MM.1S (cell line): Measurements from ENCODE around the gene KDM4E.

Source experiments
- DNase-seq: peaks from one replicate; pipeline ENCODE4 v3.0.0-alpha.2; 2015
- H2AFZ ChIP-seq: fragments of 300-600 bp; sonication (generic); 2 replicates; pipeline ENCODE4 v1.6.0; 2016; ENCODE audit warnings: antibody characterized with exemption, low read length
- H3F3A ChIP-seq: fragments of 300-600 bp; sonication (generic); 2 replicates; pipeline ENCODE4 v1.6.1; 2016; ENCODE audit warnings: mild to moderate bottlenecking, antibody characterized with exemption, low read length, moderate library complexity, mixed read lengths; ENCODE audit not compliant: insufficient read depth
- H3K27ac ChIP-seq: fragments of 300-600 bp; sonication (generic); 2 replicates; pipeline ENCODE4 v1.5.1; 2016; ENCODE audit warnings: mild to moderate bottlenecking, low read length
- H3K27me3 ChIP-seq: fragments of 300-600 bp; sonication (generic); replicated peaks from 2 replicates; pipeline ENCODE4 v1.6.0; 2016; ENCODE audit warnings: low read length; ENCODE audit not compliant: insufficient read depth
- H3K36me3 ChIP-seq: fragments of 300-600 bp; sonication (generic); replicated peaks from 2 replicates; pipeline ENCODE4 v1.6.1; 2016; ENCODE audit warnings: mild to moderate bottlenecking, low read length, mixed read lengths; ENCODE audit not compliant: insufficient read depth
- H3K4me1 ChIP-seq: fragments of 300-600 bp; sonication (generic); 2 replicates; pipeline ENCODE4 v1.6.1; 2016; ENCODE audit warnings: low read length, mixed read lengths
- H3K4me2 ChIP-seq: fragments of 300-600 bp; sonication (generic); 2 replicates; pipeline ENCODE4 v1.6.0; 2016; ENCODE audit warnings: low read depth, low read length
- H3K4me3 ChIP-seq: fragments of 300-600 bp; sonication (generic); 2 replicates; pipeline ENCODE4 v1.5.1; 2016; ENCODE audit warnings: low read length, mixed read lengths
- H3K79me2 ChIP-seq: fragments of 300-600 bp; sonication (generic); 2 replicates; pipeline ENCODE4 v1.6.1; 2016; ENCODE audit warnings: mixed run types, low read length, mixed read lengths
- H3K9ac ChIP-seq: fragments of 300-600 bp; sonication (generic); 2 replicates; pipeline ENCODE4 v1.6.1; 2016; ENCODE audit warnings: low read length, mixed read lengths
- H3K9me2 ChIP-seq: fragments of 300-600 bp; sonication (generic); replicated peaks from 2 replicates; pipeline ENCODE4 v1.6.1; 2016; ENCODE audit warnings: mild to moderate bottlenecking, low read length, mixed read lengths; ENCODE audit not compliant: insufficient read depth
- H3K9me3 ChIP-seq: fragments of 300-600 bp; sonication (generic); replicated peaks from 2 replicates; pipeline ENCODE4 v1.6.1; 2016; ENCODE audit warnings: mild to moderate bottlenecking, low read length, mixed read lengths; ENCODE audit not compliant: insufficient read depth
- H4K20me1 ChIP-seq: fragments of 300-600 bp; sonication (generic); 2 replicates; pipeline ENCODE4 v1.6.1; 2016; ENCODE audit warnings: mild to moderate bottlenecking, low read length, moderate library complexity, mixed read lengths; ENCODE audit not compliant: insufficient read depth
- EZH2 ChIP-seq: fragments of 300-600 bp; sonication (generic); optimal IDR thresholded peaks from 2 replicates; pipeline ENCODE3; 2017; ENCODE audit warnings: low read depth, mild to moderate bottlenecking, antibody characterized with exemption, low read length, mixed read lengths
- EZH2phosphoT487 ChIP-seq: fragments of 300-600 bp; sonication (generic); IDR thresholded peaks from 2 replicates; pipeline ENCODE4 v1.6.1; 2018; ENCODE audit warnings: antibody characterized with exemption, low read length
- TF ChIP-seq, protein P1 (sequence below): fragments of 300-600 bp; sonication (generic); IDR thresholded peaks from 2 replicates; pipeline ENCODE4 v1.5.1; 2016; ENCODE audit warnings: antibody characterized with exemption, low read length, mixed read lengths

The KDM4E gene

DNA sequence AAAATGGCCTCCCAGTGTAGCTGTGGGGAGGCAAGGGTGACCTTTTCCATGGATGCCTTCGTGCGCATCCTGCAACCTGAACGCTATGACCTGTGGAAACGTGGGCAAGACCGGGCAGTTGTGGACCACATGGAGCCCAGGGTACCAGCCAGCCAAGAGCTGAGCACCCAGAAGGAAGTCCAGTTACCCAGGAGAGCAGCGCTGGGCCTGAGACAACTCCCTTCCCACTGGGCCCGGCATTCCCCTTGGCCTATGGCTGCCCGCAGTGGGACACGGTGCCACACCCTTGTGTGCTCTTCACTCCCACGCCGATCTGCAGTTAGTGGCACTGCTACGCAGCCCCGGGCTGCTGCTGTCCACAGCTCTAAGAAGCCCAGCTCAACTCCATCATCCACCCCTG is 26.8 kb upstream of the KDM4E start:
- no peak for TF ChIP-seq EZH2
- TF ChIP-seq EZH2phosphoT487, result no peak
- TF ChIP-seq, protein P1, sequence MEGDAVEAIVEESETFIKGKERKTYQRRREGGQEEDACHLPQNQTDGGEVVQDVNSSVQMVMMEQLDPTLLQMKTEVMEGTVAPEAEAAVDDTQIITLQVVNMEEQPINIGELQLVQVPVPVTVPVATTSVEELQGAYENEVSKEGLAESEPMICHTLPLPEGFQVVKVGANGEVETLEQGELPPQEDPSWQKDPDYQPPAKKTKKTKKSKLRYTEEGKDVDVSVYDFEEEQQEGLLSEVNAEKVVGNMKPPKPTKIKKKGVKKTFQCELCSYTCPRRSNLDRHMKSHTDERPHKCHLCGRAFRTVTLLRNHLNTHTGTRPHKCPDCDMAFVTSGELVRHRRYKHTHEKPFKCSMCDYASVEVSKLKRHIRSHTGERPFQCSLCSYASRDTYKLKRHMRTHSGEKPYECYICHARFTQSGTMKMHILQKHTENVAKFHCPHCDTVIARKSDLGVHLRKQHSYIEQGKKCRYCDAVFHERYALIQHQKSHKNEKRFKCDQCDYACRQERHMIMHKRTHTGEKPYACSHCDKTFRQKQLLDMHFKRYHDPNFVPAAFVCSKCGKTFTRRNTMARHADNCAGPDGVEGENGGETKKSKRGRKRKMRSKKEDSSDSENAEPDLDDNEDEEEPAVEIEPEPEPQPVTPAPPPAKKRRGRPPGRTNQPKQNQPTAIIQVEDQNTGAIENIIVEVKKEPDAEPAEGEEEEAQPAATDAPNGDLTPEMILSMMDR, result no peak

DNA sequence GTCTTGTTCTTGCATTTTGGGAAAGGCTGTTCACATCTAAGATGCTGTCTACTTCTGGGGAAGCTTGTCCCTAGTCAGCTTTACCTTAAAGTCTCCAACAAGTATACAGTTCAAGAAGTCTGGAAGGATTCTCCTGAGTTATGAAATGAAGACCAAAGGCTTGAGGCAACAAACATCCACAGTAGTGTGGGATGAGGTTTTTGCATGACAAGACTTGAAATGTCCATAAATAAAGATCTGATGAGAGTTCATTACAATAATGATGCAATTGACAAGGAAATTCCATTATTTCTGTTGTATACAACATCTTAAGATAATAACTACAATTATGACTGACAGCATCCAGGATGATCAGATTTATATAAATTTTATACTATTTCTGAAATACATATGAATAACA is 21.3 kb upstream of the KDM4E start:
- H3K9ac ChIP-seq, result no peak overlapping the region
- no peaks in the 10 kb centered on the region for H4K20me1 ChIP-seq
- H3K4me1 ChIP-seq, result no peaks in the 10 kb centered on the region
- no peaks in the 10 kb centered on the region for H3K9me3 ChIP-seq
- H3K4me2 ChIP-seq, result no peak overlapping the region
- no peaks in the 10 kb centered on the region for H3K79me2 ChIP-seq
- no peaks in the 10 kb centered on the region for H3K27me3 ChIP-seq
- no peak overlapping the region for H2AFZ ChIP-seq
- H3K4me3 ChIP-seq, result no peak overlapping the region
- no peaks in the 10 kb centered on the region for H3F3A ChIP-seq
- H3K36me3 ChIP-seq, result no peaks in the 10 kb centered on the region
- DNase-seq, result no peak
- no peak overlapping the region for H3K27ac ChIP-seq
- TF ChIP-seq, protein P1, result no peak
- no peak for TF ChIP-seq EZH2
- no peaks in the 10 kb centered on the region for H3K9me2 ChIP-seq

More for the DNA sequence above, 26.8 kb upstream of the KDM4E start:
- Histone ChIP-seq H3K27me3 (no peaks in the 10 kb centered on the region), H3K4me3 (no peak overlapping the region), H4K20me1 (no peaks in the 10 kb centered on the region), H3K4me2 (no peak overlapping the region), H3K79me2 (no peaks in the 10 kb centered on the region), H3K9me3 (no peaks in the 10 kb centered on the region), H2AFZ (no peak overlapping the region), H3K4me1 (no peaks in the 10 kb centered on the region), H3F3A (no peaks in the 10 kb centered on the region), H3K9me2 (no peaks in the 10 kb centered on the region), H3K27ac (no peak overlapping the region), H3K9ac (no peak overlapping the region), H3K36me3 (no peaks in the 10 kb centered on the region)
- no peak for DNase-seq

DNA sequence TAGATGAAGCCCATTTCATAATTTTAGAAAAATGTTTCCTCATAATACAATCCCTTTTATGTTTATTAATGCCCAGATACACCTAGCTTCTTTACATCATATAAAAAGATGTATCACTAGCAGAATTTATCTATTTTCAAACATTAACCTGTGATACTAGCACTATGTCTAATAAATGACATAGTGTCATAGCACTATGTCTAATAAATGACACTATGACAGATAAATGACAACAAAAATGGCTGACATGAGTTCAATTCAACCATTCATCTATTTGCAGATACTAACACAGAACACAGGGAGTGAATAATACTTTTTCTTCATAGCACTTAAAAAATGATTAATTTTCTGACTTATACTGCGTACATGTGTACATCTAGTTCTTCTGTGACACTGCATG is 19.4 kb upstream of the KDM4E start:
- Histone ChIP-seq H3K9me3 (no peaks in the 10 kb centered on the region), H3K36me3 (no peaks in the 10 kb centered on the region), H3K4me3 (no peak overlapping the region), H3K79me2 (no peaks in the 10 kb centered on the region), H4K20me1 (no peaks in the 10 kb centered on the region), H2AFZ (no peak overlapping the region), H3K27ac (no peak overlapping the region), H3K9me2 (no peaks in the 10 kb centered on the region), H3K4me2 (no peak overlapping the region), H3F3A (no peaks in the 10 kb centered on the region), H3K9ac (no peak overlapping the region), H3K27me3 (no peaks in the 10 kb centered on the region), H3K4me1 (no peaks in the 10 kb centered on the region)
- TF ChIP-seq, protein P1, result no peak
- no peak for TF ChIP-seq EZH2phosphoT487
- no peak for TF ChIP-seq EZH2
- DNase-seq, result no peak
